Sigmoid colon (tissue), 7 donors: ENCODE data around the gene PIM3. TPM values are rescaled to one million over a fixed set of nuclear protein-coding genes. Genes with fewer than 3 reads are reported as not detected.

Source experiments
- DNase-seq: peaks from one replicate; pipeline ENCODE4 v3.0.0-alpha.2; 2019
- H3K27ac ChIP-seq, 4 donors: fragments of 200-600 bp; sonication (generic); one replicate each; pipeline ENCODE4 v1.5.1; 2016 to 2019; ENCODE audit warnings: mild to moderate bottlenecking in 1 of 4
- H3K27me3 ChIP-seq, 3 donors: fragments of 200-600 bp; sonication (generic); one replicate each; pipeline ENCODE4 v1.5.1; 2019; ENCODE audit warnings: mild to moderate bottlenecking in 1 of 3
- H3K36me3 ChIP-seq, 4 donors: fragments of 200-600 bp; sonication (generic); one replicate each; pipeline ENCODE4 v1.5.1; 2016 to 2019
- H3K4me1 ChIP-seq, 4 donors: fragments of 200-600 bp; sonication (generic); one replicate each; pipeline ENCODE4 v1.5.1; 2017 to 2019
- H3K4me3 ChIP-seq, 4 donors: fragments of 200-600 bp; sonication (generic); one replicate each; pipeline ENCODE4 v1.5.1; 2017 to 2019; ENCODE audit warnings: mild to moderate bottlenecking in 2 of 4, moderate library complexity in 1 of 4
- H3K9me3 ChIP-seq, 4 donors: fragments of 200-600 bp in 3 of 4; sonication (generic) in 3 of 4; one replicate each; pipeline versions ENCODE4 v1.5.1 to v1.6.1; 2013 to 2019
- EP300 ChIP-seq, 4 donors: sonication (generic); formaldehyde crosslinking; IDR thresholded peaks; one replicate each; pipeline ENCODE4 v1.6.1; 2017; ENCODE audit warnings: antibody characterized with exemption in 4 of 4
- POLR2A ChIP-seq, 2 donors: fragments of 450-650 bp; IDR thresholded peaks; one replicate each; pipeline ENCODE4 v1.6.1; 2016; ENCODE audit warnings: antibody characterized with exemption in 2 of 2, mild to moderate bottlenecking in 2 of 2, moderate library complexity in 2 of 2
- POLR2AphosphoS5 ChIP-seq, 4 donors: sonication (generic); formaldehyde crosslinking; IDR thresholded peaks; one replicate each; pipeline ENCODE4 v1.6.1; 2017; ENCODE audit warnings: antibody characterized with exemption in 4 of 4
- WGBS, 2 donors: extraction: QIAGEN DNeasy Blood & Tissue Kit; methylation state at CpG; one replicate each; pipeline ENCODE4 v1.1.7; 2013; 5-methylcytosine and 5-hydroxymethylcytosine counted together
- intact Hi-C: fragments of 100-400 bp; cut with DNase I; formaldehyde crosslinking; loops from one replicate; pipeline ENCODE4 v1.15.1; 2023
- polyA plus RNA-seq, 3 donors: library from polyadenylated mRNA; stranded (reverse); fragments of 200-250 nt; gene quantifications; one replicate each; pipeline ENCODE4 v1.2.3, GENCODE V29; 2013
- total RNA-seq, 4 donors: library from RNA; depleted of rRNA; stranded (reverse); fragments of >200 nt; gene quantifications; one replicate each; pipeline ENCODE4 v1.1.0, GENCODE V29; 2016
- TF ChIP-seq, protein P1 (sequence below), 4 experiments: fragments of 450-650 bp in 3 of 4; fragments of 200-600 bp in 1 of 4; IDR thresholded peaks; one replicate each; pipeline ENCODE4 v1.5.1; 2016 to 2019; ENCODE audit warnings: antibody characterized with exemption in 4 of 4, mild to moderate bottlenecking in 3 of 4, moderate library complexity in 2 of 4
- donor health status: healthy with polysubstance abuse.
- donor health status: Bipolar disorder and iron deficiency.
- donor health status: healthy.

The PIM3 gene
- total and polyA plus RNA-seq, 7 donors: 26.3 to 126 (median 49.4) TPM

DNA sequence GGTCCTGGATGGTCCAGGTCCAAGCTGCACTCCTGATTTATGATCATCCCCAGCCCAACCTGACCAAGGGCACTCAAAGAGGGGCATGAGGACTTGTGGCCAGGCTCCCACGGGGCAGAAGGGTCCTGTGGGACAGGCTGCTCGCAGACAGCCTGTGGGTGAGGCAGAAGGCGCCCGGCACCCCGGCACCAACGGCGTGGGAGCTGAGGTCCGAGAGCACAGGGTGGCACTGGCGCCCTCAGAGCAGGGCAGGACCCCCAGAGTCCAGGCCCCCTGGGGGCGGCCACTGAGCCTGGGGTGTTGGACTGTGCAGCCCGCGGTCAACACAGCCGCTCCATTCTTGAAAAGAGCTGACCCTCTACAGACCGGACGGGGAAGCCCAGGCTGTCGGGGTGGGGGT is 48.7 kb downstream of the PIM3 start:
- Histone ChIP-seq H3K27ac (no peak overlapping the region), H3K9me3 (no peaks in the 10 kb centered on the region), H3K27me3 (peaks cover 26 to 50% (median 47%) of the 10 kb centered on the region in 3 donors), H3K4me3 (no peak overlapping the region), H3K36me3 (no peaks in the 10 kb centered on the region), H3K4me1 (peaks cover 0 to 15% (median 11%) of the 10 kb centered on the region in 4 donors)
- intact Hi-C loops: no loop called here
- 94% methylated on average over 16 of the region's 16 CpGs for WGBS, 2 donors
- TF ChIP-seq EP300 (IDR thresholded peaks at IDR 0.05): no peak
- TF ChIP-seq, protein P1, sequence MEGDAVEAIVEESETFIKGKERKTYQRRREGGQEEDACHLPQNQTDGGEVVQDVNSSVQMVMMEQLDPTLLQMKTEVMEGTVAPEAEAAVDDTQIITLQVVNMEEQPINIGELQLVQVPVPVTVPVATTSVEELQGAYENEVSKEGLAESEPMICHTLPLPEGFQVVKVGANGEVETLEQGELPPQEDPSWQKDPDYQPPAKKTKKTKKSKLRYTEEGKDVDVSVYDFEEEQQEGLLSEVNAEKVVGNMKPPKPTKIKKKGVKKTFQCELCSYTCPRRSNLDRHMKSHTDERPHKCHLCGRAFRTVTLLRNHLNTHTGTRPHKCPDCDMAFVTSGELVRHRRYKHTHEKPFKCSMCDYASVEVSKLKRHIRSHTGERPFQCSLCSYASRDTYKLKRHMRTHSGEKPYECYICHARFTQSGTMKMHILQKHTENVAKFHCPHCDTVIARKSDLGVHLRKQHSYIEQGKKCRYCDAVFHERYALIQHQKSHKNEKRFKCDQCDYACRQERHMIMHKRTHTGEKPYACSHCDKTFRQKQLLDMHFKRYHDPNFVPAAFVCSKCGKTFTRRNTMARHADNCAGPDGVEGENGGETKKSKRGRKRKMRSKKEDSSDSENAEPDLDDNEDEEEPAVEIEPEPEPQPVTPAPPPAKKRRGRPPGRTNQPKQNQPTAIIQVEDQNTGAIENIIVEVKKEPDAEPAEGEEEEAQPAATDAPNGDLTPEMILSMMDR (IDR thresholded peaks at IDR 0.05): no peak
- TF ChIP-seq POLR2AphosphoS5 (IDR thresholded peaks at IDR 0.05): no peak
- no peak for TF ChIP-seq POLR2A (IDR thresholded peaks at IDR 0.05)
- no peak for DNase-seq

DNA sequence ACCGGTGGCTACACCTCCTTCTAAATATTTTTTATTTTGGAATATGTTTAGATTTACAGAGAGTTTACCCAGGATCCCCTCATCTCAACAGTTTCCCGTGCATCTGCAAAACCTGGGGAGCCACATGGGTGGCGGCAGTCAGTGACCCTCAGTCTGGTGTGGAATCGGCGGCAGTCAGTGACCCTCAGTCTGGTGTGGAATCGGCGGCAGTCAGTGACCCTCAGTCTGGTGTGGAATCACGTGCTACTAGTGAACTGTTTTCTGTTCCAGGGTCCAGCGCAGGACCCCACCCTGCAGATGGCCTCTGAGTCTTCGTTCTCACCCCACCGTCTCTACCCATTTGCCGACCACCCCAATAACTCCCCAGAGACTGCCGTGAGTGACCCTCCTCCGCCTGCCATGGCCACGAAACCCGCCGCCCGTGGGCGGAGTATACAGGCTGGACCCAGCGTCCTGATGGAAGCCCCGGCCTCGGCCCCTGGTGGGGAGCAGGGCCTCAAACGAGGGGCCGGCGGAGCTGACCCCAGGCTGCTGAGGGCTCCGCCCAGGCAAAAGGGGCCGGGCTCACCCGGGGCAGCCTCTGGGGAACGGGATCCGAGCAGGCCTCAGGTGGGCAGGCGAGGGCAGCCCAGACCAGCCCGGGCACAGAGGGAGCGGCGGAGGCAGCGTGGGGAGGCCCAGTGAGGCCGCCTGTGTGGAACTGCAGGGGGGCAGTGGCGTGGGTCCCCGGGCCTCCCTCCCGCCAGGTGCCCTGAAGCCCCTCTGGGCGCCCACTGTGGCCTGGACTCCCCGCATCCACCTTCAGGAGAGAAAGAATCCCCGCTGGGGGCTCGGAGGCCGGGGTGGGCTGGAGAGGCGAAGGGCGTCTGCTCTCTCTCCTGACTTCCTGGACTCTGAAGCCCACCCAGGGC is 49.4 kb downstream of the PIM3 start:
- intact Hi-C loops: no loop called here
- Histone ChIP-seq H3K27ac (no peak overlapping the region), H3K4me3 (no peak overlapping the region), H3K27me3 (peaks cover 34 to 58% (median 54%) of the 10 kb centered on the region in 3 donors), H3K4me1 (peaks cover 0 to 22% (median 19%) of the 10 kb centered on the region in 4 donors), H3K36me3 (no peaks in the 10 kb centered on the region), H3K9me3 (no peaks in the 10 kb centered on the region)
- TF ChIP-seq, protein P1 (IDR thresholded peaks at IDR 0.05): no peak
- TF ChIP-seq EP300 (IDR thresholded peaks at IDR 0.05): no peak
- no peak for TF ChIP-seq POLR2A (IDR thresholded peaks at IDR 0.05)
- no peak for TF ChIP-seq POLR2AphosphoS5 (IDR thresholded peaks at IDR 0.05)
- 66 to 67% methylated on average over 46 of the region's 46 CpGs for WGBS, 2 donors
- DNase-seq: peak; percentile 61

DNA sequence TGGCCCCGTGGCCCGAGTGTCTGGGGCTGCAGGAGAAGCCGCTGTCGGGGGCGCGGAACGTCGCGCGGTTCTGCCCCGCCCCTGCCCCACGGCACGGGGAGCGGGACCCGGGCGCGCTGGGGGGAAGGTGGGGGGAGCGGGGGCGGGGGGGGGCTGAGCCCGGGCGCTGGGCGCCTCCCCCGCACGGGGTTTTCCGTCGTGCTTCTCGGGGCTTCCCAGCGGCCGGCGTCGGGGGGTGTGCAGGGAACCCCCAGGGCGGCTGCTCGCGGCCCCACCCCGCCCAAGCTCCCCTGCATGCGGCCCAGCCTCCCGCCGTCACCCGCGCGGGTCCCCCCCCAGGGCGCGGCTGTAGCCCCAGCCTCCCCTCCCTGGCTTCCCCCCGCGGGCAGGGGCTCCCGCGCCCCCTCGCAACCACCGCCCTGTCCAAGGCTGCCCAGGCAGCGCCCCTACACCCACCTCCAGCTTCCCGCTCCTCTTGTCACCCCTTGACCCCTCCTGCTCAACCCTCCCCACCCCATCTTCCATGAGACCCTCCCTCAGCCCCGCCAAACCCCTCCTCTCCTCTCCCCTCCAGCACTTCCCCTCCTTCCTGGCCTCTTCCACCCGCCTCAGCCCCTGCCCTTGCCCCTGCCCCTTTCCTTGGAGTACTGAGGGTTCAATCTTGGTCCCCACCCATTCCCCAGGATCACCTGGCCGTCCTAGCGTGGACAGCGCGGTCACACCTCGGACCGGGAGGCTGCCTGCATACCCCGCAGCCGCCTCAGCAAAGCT is 50.3 kb downstream of the PIM3 start:
- H3K27me3 ChIP-seq: peaks cover 40 to 67% (median 63%) of the 10 kb centered on the region in 3 donors
- DNase-seq: peak; percentile 58

DNA sequence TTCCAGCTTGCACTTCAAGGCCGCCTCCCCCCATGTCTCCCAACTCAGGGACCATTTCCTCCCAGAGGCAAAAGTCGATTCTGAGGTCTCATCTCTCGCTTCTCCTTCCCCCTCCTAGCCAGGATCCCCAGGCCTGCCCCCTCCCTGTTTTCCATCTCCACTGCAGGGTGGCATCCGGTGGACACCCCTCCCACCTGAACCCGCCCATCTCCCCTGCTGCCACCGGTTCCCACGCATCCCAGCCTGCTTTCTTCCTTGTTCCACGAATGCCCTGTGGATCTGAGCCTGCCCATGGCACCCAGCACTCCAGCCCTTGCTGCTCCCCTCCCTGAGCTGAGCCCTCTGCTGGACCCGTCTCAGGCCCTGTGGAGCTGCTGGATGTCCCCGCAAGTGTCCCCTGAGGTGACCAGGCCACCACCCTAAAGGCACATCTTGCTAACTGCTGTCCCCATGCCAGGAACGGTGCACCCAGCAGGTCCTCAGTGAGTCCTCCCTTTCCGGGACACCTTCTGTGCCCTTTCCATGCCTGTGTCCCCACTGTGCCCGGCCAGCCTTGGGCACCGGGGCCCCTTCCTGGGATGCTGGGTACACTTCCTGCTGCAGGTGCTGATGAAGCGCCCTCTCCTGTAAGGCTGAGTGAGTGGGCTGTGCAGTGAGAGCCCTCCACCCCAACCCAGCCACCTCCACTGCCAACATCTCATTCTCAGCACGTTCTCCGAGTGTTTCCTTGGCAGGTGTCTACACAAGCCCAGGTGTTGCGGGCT is 51.1 kb downstream of the PIM3 start:
- 25 to 59% methylated on average over 18 of the region's 18 CpGs for WGBS, 2 donors
- peaks cover 45 to 74% (median 70%) of the 10 kb centered on the region in 3 donors for H3K27me3 ChIP-seq
- TF ChIP-seq, protein P1 (IDR thresholded peaks at IDR 0.05): no peak
- TF ChIP-seq EP300 (IDR thresholded peaks at IDR 0.05) (no peak), POLR2A (IDR thresholded peaks at IDR 0.05) (no peak), POLR2AphosphoS5 (IDR thresholded peaks at IDR 0.05) (no peak)
- no peaks in the 10 kb centered on the region for H3K9me3 ChIP-seq
- H3K4me3 ChIP-seq: no peak overlapping the region
- intact Hi-C loops: no loop called here
- no peak overlapping the region for H3K27ac ChIP-seq
- DNase-seq: peak; percentile 42
- no peaks in the 10 kb centered on the region for H3K36me3 ChIP-seq
- H3K4me1 ChIP-seq: peaks cover 0 to 24% (median 21%) of the 10 kb centered on the region in 4 donors

More for the DNA sequence above, 50.3 kb downstream of the PIM3 start:
- H3K4me3 ChIP-seq: peak overlapping the region in 1 of 4 donors; percentile 13
- H3K27ac ChIP-seq: no peak overlapping the region
- H3K36me3 ChIP-seq: no peaks in the 10 kb centered on the region
- no peaks in the 10 kb centered on the region for H3K9me3 ChIP-seq
- 4% methylated on average over 61 of the region's 61 CpGs for WGBS, 2 donors
- intact Hi-C loops: no loop called here
- peaks cover 0 to 24% (median 21%) of the 10 kb centered on the region in 4 donors for H3K4me1 ChIP-seq
- no peak for TF ChIP-seq POLR2A (IDR thresholded peaks at IDR 0.05)
- no peak for TF ChIP-seq POLR2AphosphoS5 (IDR thresholded peaks at IDR 0.05)
- TF ChIP-seq, protein P1 (IDR thresholded peaks at IDR 0.05): no peak
- TF ChIP-seq EP300 (IDR thresholded peaks at IDR 0.05): no peak
